Coronary artery (tissue), 2 donors: ENCODE data around the gene GDPD5.

Experiments
- DNase-seq: peaks from one replicate; pipeline ENCODE4 v3.0.0-alpha.2; 2017; ENCODE audit warnings: low spot score
- H3K27ac ChIP-seq, 2 donors: fragments of 200-600 bp; sonication (generic); one replicate each; pipeline ENCODE4 v1.5.1; 2016 to 2019
- H3K4me3 ChIP-seq: fragments of 200-600 bp; sonication (generic); 2 replicates; pipeline ENCODE4 v1.5.1; 2016; ENCODE audit warnings: mild to moderate bottlenecking, moderate library complexity
- TF ChIP-seq, protein P1 (sequence below): fragments of 200-600 bp; sonication (generic); IDR thresholded peaks from one replicate; pipeline ENCODE4 v1.5.1; 2019; ENCODE audit warnings: antibody characterized with exemption

Gene GDPD5

GRCh38 chr11:75427181-75427580 is 98.6 kb downstream of the GDPD5 start:
- no peak for DNase-seq
- Histone ChIP-seq H3K27ac (no peak overlapping the region), H3K4me3 (no peak overlapping the region)
- TF ChIP-seq, protein P1, sequence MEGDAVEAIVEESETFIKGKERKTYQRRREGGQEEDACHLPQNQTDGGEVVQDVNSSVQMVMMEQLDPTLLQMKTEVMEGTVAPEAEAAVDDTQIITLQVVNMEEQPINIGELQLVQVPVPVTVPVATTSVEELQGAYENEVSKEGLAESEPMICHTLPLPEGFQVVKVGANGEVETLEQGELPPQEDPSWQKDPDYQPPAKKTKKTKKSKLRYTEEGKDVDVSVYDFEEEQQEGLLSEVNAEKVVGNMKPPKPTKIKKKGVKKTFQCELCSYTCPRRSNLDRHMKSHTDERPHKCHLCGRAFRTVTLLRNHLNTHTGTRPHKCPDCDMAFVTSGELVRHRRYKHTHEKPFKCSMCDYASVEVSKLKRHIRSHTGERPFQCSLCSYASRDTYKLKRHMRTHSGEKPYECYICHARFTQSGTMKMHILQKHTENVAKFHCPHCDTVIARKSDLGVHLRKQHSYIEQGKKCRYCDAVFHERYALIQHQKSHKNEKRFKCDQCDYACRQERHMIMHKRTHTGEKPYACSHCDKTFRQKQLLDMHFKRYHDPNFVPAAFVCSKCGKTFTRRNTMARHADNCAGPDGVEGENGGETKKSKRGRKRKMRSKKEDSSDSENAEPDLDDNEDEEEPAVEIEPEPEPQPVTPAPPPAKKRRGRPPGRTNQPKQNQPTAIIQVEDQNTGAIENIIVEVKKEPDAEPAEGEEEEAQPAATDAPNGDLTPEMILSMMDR, result no peak

GRCh38 chr11:75426720-75427086 is 99.0 kb downstream of the GDPD5 start:
- Histone ChIP-seq H3K4me3 (no peak overlapping the region), H3K27ac (no peak overlapping the region)
- no peak for DNase-seq
- TF ChIP-seq, protein P1, result no peak

DNA sequence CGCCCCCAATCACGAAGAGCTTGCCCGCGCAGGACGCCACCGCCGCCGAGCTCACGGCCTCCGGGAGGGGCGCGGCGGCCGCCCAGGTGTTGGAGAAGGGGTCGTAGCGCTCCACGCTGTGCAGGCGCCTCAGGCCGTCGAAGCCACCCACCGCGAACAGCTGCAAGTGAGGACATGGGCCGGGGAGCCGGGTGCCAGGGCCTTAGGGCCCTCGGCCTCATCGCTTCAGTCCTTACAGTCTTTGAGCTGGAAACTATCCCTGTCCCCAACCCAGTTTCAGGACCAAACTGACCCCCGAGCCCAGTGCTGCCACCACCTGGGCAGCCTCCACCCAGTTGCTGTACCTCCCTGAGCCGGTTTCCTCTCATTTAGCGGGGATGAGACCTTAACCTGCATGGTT is 100.3 kb downstream of the GDPD5 start:
- TF ChIP-seq, protein P1, result no peak
- H3K4me3 ChIP-seq, result no peak overlapping the region
- H3K27ac ChIP-seq, result no peak overlapping the region
- DNase-seq, result no peak

DNA sequence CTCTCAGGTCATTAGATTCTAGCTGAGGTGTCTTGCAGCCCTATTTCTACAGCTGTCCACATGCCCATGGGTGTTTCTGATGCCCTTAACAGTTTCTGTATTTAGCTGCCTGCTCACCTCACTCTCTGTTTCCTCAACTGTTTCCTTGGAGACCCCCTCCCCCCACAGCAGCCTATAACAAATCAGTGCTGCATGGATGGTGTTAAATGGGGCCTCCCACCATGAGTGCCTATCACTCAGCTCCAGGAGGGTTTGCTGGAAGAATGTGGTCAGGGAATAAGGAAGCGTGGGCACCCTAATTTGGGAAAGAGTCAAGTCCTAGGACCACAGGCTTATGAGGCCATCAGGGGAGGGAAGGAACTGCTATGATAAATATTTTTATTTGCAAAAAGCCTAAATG is 101.3 kb downstream of the GDPD5 start:
- H3K27ac ChIP-seq, result no peak overlapping the region
- DNase-seq, result no peak
- TF ChIP-seq, protein P1, result no peak
- no peak overlapping the region for H3K4me3 ChIP-seq

DNA sequence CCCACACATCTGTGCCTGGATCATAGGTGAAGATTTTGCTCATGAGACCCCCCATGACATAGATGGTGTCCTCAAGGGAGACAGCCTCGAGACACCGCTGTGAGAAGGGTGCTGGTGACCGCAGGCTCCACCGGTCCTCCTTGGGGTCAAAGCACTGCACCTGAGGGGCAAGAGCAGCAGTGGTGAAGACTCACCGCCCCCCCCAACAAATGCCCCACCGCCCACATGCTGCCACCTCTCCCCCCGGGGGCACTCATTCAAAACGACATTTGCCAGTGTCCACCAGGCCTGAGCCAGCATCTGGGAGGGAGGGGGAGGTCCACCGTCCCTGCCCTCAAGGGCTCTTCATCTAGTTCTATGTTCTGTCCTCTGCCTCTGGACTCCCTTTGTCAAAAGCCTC is 102.0 kb downstream of the GDPD5 start:
- Histone ChIP-seq H3K4me3 (no peak overlapping the region), H3K27ac (no peak overlapping the region)
- no peak for DNase-seq
- TF ChIP-seq, protein P1, result no peak

- H3K27ac ChIP-seq, result peak overlapping the region in 1 of 2 donors; percentile 65
- DNase-seq, result no peak
- TF ChIP-seq, protein P1, result no peak
- no peak overlapping the region for H3K4me3 ChIP-seq
Observed at GRCh38 chr11:75422248-75423231, 103.2 kb downstream of the GDPD5 start.

DNA sequence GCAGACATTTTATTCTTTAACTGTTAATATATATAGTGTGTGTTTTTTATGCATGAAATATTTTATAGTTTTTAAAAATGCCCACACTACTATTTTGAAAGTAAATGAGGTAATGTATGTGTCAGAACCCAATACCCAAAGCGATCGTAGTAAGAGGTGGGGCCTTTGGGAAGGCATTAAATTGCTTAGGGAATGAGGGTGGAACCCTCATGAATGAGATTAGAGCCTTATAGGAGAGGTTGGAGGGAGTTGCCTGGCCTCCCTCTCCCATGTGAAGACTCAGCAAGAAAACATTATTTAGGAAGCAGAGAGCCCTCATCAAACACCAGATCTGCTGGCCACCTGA is 103.9 kb downstream of the GDPD5 start:
- Histone ChIP-seq H3K27ac (peak overlapping the region in 1 of 2 donors; percentile 65), H3K4me3 (no peak overlapping the region)
- no peak for DNase-seq
- TF ChIP-seq, protein P1, result no peak
